ENCODE measurements around the gene GART. TPM values are rescaled to one million over a fixed set of nuclear protein-coding genes. Genes with fewer than 3 reads are reported as not detected.
"Not testable (repeated sequence)": the region's sequence is repeated elsewhere in the genome, so short reads cannot be mapped to it uniquely, and the experiment has no call there.

Gene GART
- total RNA-seq, 1 donor from 2014 or later, result 85.1 TPM

DNA sequence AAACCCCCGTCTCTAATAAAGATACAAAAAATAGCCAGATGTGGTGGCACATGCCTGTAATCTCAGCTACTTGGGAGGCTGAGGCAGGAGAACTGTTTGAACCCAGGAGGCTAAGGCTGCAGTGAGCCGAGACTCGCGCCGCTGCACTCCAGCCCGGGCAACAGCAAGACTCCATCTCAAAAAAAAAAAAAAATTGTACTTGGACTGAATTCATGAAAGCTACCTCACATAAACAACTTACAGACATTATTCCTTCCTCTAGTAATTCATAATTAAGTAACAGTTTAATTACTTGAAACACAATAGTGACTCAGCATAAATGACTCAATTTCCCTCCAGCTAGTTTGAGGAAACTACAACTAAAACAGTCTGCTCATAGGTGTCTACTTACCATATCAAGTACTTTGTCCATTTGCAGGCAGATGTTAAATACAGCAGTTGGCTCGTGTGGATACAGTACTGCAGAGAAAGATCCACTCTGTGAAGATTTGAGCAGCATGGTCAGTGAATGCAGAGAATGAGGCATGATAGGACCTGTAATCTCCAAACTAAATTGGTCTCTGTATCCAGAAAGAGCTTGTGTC lies 37.1 kb upstream of the GART start:
- H3K9me3 Mint-ChIP-seq, result no peaks in the 10 kb centered on the region
- TF ChIP-seq, protein P1, sequence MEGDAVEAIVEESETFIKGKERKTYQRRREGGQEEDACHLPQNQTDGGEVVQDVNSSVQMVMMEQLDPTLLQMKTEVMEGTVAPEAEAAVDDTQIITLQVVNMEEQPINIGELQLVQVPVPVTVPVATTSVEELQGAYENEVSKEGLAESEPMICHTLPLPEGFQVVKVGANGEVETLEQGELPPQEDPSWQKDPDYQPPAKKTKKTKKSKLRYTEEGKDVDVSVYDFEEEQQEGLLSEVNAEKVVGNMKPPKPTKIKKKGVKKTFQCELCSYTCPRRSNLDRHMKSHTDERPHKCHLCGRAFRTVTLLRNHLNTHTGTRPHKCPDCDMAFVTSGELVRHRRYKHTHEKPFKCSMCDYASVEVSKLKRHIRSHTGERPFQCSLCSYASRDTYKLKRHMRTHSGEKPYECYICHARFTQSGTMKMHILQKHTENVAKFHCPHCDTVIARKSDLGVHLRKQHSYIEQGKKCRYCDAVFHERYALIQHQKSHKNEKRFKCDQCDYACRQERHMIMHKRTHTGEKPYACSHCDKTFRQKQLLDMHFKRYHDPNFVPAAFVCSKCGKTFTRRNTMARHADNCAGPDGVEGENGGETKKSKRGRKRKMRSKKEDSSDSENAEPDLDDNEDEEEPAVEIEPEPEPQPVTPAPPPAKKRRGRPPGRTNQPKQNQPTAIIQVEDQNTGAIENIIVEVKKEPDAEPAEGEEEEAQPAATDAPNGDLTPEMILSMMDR (IDR thresholded peaks at IDR 0.05; ENCODE audit: unreplicated experiment), result no peak
- no peaks in the 10 kb centered on the region for H3K27me3 Mint-ChIP-seq (ENCODE audit: low read depth)
- no peak overlapping the region for H3K4me3 Mint-ChIP-seq
- H3K27ac Mint-ChIP-seq, result peak overlapping the region; percentile 69
- peaks cover 17% of the 10 kb centered on the region for H3K36me3 Mint-ChIP-seq
- H3K4me1 Mint-ChIP-seq, result no peaks in the 10 kb centered on the region
- DNase-seq (ENCODE audit: low spot score in 2 of 2, unreplicated experiment in 2 of 2), result no peak

DNA sequence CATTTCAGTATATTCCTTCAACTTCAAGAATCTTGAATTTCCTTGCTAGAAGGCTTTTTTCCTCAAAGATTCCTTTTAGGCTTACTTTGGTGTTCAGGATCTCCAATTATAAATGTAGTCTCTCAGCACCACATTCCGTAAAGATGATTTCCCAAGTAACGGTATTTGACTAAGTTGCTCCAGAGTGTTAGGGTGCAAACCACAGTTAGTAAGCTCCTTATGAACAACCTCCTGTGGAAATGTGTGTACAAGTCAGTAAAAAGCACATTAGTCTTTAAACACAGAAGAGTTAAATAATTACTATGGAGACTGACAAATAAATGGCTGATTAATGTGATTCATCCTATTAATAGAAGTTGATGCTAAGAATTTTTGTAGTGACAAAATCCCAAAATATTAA lies 36.3 kb upstream of the GART start:
- TF ChIP-seq, protein P1 (IDR thresholded peaks at IDR 0.05; ENCODE audit: unreplicated experiment), result no peak
- no peaks in the 10 kb centered on the region for H3K9me3 Mint-ChIP-seq
- no peak overlapping the region for H3K27ac Mint-ChIP-seq
- H3K36me3 Mint-ChIP-seq, result peaks cover 20% of the 10 kb centered on the region
- H3K27me3 Mint-ChIP-seq (ENCODE audit: low read depth), result no peaks in the 10 kb centered on the region
- DNase-seq (ENCODE audit: low spot score in 2 of 2, unreplicated experiment in 2 of 2), result no peak
- no peak overlapping the region for H3K4me3 Mint-ChIP-seq
- no peaks in the 10 kb centered on the region for H3K4me1 Mint-ChIP-seq

DNA sequence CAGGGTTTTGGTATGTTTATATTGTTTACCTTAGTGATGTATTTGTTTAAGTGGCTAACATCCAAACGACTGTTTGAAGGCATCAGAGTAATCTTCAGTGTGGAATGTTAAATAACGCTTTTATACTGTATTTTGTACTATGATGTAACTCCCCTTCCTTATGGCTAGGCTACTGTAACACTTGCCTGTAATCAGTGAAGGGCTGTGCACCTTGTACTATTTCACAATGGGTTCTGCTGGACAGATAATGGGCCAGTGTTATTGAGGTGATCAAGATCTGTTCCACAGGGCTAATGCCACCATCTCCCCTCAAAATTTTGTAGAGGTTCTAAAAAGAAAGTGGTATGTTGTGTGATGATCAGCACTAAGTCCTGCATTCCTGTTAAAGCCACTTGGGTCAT lies 34.8 kb upstream of the GART start:
- H3K27ac Mint-ChIP-seq; H3K4me3 Mint-ChIP-seq; H3K4me1 Mint-ChIP-seq; H3K9me3 Mint-ChIP-seq; H3K27me3 Mint-ChIP-seq (ENCODE audit: low read depth); DNase-seq (ENCODE audit: low spot score in 2 of 2, unreplicated experiment in 2 of 2): not testable (repeated sequence)
- peaks cover 26% of the 10 kb centered on the region for H3K36me3 Mint-ChIP-seq

DNA sequence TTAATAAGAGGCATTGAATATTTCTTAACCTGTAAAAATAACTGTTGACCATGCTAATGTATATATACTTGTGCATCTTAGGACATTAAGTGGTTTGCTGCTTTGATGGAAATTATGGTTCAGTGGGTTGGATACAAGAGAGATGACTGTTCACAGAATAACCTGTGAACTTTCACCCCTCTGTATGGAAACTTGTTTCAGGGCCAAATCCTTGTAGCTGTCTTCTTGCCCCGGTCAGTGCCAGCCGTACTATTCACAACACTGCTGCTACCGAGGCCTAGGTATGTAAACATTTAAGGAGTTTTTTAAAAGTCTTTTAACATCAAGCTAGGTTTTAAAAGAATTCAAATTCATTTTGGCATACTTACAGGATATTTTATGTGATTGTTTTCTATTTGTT lies 30.4 kb upstream of the GART start:
- Mint-ChIP-seq H3K36me3 (peaks cover 30% of the 10 kb centered on the region), H3K9me3 (no peaks in the 10 kb centered on the region), H3K4me3 (no peak overlapping the region), H3K27me3 (ENCODE audit: low read depth) (no peaks in the 10 kb centered on the region), H3K4me1 (peaks cover 1% of the 10 kb centered on the region), H3K27ac (peak overlapping the region; percentile 47)
- no peak for DNase-seq (ENCODE audit: low spot score in 2 of 2, unreplicated experiment in 2 of 2)
- TF ChIP-seq, protein P1 (IDR thresholded peaks at IDR 0.05; ENCODE audit: unreplicated experiment), result no peak

DNA sequence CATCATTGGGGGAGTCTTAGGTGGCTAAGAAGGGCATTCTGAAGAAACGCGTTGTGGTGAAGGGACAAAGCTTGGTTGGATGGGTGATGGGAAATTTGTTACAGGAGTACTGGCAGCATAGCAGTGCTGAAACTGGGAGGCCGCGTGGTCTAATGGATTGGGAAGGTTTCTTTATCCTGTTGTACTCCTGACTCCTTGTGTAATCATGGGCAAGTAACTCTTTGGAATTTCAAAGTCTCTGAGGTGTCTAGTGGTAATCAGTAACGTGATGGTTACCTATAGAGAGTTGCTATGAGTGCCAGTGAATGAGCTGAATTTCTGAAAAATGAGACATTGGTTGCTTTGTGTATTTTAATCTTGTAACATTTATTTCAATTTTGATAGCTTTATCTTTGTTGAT lies 28.1 kb upstream of the GART start:
- Mint-ChIP-seq H3K9me3 (no peaks in the 10 kb centered on the region), H3K27me3 (ENCODE audit: low read depth) (no peaks in the 10 kb centered on the region), H3K4me1 (peaks cover 1% of the 10 kb centered on the region), H3K4me3 (no peak overlapping the region), H3K36me3 (peaks cover 24% of the 10 kb centered on the region), H3K27ac (peak overlapping the region; percentile 52)
- DNase-seq (ENCODE audit: low spot score in 2 of 2, unreplicated experiment in 2 of 2), result no peak
- TF ChIP-seq, protein P1 (IDR thresholded peaks at IDR 0.05; ENCODE audit: unreplicated experiment), result no peak

DNA sequence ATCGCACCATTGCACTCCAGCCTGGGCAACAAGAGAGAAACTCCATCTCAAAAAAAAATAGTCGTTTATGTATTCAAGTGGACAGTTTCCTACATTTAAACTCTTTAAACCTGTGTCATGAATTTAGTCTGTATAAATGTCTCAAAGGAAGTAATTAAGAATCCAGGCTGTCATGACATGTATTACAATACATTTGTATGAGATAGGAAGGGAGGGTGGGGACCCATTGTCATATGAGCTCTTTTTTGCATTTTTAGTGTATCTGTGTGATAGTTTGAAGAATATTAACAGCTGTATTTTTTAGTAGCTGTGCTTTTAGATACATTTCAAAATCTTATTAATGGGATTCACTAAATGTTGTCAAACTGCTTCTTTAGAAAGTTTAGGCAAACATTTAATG lies 26.5 kb upstream of the GART start:
- H3K36me3 Mint-ChIP-seq, result peaks cover 15% of the 10 kb centered on the region
- no peak for DNase-seq (ENCODE audit: low spot score in 2 of 2, unreplicated experiment in 2 of 2)

More for the DNA sequence above, 26.5 kb upstream of the GART start:
- Mint-ChIP-seq H3K9me3 (no peaks in the 10 kb centered on the region), H3K27me3 (ENCODE audit: low read depth) (no peaks in the 10 kb centered on the region), H3K27ac (peak overlapping the region; percentile 50), H3K4me1 (peaks cover 1% of the 10 kb centered on the region), H3K4me3 (no peak overlapping the region)
- TF ChIP-seq, protein P1 (IDR thresholded peaks at IDR 0.05; ENCODE audit: unreplicated experiment), result no peak
